DMS114 treated with DMSO at 0.1 percent for 48 hours (cell line): ENCODE measurements around the gene CAMK1D.

ENCODE experiments used
- DNase-seq: peaks from one replicate; lab custom pipeline; 2025; ENCODE audit not compliant: unreplicated experiment; lab: John Stamatoyannopoulos, UW

CAMK1D gene

DNA sequence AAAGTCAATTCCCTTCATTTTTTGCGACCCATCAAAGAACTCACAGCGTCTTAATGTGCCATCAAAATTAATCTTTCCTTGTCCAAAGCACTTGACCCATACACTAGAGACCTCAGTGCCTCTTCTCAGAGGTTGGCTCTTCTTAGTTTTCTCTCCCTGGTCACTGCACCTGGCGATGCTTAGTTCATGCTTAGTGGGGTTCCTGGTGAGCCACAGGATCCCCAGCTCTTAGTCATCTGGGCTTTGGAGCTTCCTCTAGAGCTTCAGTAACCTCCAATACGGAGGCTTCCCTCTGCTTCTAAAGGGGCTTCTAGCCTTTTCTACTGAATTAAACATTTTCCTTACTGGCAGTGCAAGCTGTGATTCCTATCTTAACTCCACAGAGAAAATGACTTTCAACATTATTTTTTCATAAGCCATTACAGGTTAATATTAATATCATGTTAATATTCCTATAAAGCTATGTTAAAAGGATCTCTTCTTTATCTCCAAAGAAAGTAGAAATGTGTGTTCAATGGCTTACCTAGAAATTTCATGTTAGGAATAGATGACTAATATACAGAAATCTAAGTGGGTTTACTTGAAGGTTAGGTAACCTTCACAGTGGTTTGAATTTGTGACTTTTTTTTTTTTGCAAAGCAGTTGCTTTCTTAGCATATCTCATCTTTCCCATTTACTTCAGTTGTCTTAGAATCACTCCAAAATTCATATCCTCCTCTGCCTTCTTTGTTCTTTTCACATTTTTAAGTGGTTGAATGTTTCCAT is 295.2 kb downstream of the CAMK1D start:
- DNase-seq: no peak

DNA sequence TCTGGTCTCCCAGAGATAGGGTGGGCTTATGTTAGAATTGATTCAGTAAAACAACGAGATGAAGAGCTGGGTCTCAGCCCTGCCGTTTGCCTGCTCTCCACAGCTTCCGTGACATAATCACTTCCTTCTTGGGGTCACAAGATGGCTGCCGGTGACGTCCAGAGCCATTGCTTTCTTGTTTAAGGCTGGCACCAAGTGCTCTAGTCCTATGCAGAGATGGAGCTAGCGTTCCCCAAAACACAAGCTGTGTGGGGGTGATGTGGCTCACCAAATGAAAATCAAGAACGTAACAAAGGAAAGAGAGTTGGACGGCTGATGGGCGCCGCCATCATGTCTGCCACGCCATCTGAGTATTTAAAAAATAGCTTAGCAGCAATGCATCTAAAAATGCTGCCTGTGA is 296.1 kb downstream of the CAMK1D start:
- no peak for DNase-seq

DNA sequence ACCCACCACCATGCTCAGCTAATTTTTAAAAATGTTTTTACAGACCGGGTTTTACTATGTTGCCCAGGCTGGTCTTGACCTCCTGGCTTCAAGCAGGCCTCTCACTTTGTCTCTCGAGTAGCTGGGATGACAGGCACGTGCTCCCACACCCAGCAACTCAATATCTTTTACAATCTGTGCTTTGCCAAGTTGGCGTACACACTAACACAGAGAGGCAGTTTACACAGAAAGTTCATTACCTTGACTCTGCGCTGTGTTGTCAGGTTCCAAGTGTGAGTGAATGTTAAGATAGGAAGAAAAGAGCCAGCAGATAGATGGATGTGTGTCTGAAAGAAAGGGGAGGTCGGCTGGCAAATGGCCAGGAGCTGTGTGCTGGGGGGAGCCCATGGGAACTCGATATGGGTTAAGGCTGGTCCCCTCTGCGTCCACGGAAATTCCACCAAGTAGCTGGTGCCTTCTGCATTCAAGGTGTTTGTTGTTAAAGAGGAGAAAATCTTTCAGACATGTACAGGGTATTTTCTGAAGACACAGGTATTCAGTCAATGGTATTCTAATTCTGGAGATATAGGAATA is 299.8 kb downstream of the CAMK1D start:
- DNase-seq: no peak

DNA sequence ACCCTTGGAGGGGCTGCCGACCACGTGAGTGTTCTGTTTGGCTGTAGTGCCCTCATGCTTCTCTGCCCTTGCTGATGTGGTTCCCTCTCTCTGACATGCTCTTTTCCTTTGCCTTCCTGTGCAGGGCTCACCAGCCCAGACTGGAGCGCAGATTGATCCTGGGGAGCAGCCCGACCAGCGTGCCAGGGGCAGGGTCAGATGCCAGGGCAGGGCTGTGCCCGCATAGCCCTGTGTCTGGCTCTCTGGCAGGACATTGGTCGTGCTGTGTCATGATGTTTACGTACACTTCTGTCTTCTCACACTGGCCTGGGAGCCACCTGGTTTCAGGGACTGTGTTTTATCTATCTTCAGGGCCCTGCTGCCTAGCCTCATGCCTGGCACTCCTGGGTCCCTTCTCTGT is 300.8 kb downstream of the CAMK1D start:
- no peak for DNase-seq

DNA sequence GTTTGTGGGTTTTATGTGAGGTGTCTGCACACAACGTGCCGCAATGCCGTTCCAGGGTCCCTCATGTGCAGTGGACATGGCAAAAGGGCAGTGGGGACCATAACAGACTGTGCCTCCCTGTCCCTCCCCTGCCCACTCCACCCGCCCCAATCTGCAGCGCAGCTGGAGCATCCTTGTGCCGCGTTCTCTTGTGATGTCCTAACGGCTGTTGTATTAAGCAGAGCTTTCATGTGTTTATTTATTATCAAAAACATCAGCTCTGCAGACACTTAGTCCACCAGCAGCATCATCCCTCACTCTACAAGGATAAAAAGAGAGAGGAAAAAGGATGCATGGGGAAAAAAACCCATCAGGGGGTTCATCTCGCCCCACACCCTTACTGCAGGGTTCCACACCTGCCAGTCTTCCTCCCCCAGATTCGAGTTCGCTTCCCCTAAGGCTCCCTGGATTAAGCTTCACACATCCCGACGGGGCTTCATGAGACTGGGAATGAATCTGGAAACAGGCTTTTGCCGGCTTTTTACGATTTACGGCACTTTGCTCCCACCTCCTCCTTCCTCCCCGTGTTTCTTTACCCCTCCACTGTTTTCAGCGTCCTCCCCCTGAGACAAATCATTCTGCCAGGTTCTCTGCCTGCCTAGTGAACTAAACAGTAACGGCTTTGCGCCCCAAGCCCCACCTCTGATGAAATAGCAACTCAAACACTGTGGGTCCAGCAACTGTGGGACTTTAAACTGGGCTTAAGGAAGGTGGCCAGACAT is 301.4 kb downstream of the CAMK1D start:
- DNase-seq: no peak

DNA sequence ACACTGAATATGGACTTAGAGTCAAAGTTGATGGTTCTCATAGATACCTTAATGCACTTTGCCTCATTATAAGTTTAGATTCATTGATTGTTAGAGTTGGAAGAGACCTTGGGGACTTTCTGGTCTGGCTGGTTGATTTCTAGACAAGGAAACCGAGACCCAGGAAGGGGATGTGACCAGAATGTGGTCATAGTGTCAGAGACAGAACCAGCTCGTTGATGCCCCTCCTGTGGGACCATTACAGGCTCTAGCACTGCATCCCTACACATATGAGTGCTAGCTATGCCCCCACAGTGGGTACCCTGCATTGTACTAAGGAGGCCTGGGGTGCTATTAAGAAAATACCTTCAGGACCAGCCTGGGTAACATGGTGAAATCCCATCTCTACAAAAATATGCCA is 306.6 kb downstream of the CAMK1D start:
- DNase-seq: no peak

DNA sequence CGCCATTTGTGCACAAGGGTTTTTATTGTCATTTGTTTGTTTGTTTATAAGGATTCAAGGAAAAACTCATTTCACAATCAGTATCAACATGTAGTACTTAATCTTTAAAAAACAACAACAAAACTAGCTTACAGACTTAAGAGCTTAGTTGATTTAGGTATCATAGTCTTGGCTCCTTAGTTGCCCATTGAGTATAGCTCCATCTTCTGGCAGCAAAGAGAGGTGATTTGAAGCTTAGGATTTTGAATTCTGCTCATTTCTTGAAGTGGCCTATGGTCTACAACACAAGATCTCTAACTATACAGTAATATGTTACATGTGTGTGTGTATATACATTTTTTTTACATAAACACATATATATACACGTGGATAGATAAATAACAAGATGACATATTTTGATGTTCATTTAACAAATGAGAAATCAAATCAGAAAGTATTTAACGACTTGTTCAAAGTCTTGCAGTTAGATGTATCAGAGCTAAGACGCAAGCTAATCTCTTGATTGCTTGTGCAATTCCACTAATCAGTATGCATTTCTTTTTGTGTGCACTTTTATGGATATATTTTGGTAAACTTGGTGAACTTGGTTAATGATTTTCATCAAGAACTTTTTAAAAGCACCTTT is 307.3 kb downstream of the CAMK1D start:
- DNase-seq: peak; percentile 72

DNA sequence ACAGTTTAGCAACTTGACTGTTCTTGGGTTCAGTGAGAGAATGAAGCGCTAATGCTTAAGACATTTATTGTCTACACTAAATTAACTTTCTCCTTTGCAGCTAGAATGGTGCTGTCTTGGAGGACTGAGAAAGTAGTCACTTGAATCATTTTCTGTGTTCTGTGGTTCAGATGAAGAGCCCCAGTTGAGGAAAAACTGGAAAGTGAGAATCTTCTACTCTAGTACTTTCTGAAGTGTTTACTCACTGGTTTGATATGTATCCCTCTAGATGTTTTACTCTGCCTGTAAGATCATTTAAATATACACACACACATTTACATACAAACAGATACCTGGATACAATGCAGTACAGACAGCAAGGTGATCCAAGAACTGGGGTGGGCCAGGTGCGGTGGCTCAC is 308.1 kb downstream of the CAMK1D start:
- no peak for DNase-seq

DNA sequence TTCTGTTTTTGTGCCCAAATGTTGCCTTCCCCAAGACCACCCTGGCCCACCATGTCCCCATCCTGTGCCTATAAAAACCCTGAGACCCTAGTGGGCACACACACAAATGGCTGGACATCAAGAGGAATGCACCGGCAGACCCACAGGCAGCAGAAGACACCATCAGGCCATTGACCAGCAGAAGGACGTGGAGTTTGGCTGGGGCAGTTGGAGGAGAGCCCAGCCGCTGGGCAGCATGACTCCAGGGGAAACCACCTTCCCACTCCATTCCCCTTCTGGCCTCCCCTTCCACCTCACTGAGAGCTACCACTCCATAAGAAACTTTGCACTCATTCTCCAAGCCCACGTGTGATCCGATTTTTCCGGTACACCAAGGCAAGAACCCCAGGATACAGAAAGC is 309.2 kb downstream of the CAMK1D start:
- no peak for DNase-seq

DNA sequence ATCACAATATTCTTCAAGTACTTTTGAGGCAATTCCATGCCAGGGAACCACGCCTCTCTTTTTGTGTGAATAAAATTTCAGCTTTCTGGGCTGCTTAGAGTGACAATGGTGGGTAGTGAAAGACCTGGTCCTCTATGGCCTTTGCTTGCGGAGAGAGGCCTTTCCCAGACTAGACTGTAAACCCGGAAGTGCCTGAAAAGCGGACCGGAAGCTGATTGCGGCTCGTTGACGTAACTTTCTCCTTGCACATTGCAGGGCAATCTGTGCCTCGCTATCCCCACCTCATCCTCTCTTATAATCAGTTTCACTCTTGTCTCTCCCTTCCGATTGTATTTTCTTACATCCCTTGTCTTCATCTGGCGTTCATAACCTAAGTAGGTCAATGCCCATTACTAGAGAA is 310.4 kb downstream of the CAMK1D start:
- DNase-seq: no peak

DNA sequence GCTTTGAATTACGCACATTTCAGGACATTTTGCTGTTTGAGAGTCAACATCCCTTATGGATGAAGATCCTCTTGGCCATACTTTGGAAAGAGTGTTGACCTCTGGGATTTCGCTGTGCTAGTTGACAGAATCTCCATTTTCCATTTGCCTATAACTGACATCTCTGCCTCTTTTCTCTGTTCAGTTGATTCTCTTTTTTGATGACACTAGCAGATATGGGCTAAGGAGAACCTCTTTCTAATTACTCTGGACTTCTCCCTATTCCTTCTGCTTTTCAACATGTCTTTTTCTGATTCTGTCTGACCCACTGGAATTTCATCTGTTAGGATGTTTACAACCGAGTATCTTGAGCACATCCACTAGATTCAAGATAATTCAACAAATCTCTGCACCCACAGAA is 311.5 kb downstream of the CAMK1D start:
- DNase-seq: no peak

DNA sequence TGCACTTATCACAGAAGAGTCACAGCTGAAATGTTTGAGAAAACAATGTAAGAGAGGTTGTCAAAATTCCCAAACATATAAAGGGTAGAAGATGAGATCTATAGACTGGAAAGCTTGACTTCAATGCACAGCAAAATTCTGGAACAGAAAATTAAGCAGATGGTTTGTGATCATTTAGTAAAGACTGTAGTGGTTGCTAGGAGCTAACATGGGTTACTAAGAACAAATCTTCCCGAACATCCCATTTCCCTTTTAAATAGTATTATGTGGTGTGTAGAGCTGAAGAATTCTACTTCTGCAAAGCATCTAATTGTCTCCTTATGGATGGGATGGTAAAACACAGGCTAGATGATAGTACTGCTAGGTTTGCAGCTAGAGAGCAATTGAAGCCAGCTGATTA is 312.3 kb downstream of the CAMK1D start:
- DNase-seq: no peak

DNA sequence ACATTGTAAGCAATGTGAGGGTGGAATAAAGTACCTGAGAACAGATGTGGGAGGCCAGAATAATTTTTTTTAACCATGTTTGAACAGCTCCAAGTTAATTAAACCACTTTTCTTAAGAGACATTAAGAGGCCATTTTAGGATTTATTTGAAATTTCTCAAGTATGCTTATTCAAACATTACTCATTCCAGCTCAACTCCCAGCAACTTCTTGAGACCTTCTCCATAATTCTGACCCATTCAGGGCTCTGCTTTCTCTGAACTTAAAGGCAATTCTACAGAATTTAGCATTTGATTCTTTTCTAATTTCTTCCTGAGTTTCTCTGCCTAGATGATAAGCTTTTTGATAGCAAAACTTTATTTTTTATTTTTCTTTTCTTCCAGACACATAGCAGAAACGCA is 314.5 kb downstream of the CAMK1D start:
- DNase-seq: no peak

DNA sequence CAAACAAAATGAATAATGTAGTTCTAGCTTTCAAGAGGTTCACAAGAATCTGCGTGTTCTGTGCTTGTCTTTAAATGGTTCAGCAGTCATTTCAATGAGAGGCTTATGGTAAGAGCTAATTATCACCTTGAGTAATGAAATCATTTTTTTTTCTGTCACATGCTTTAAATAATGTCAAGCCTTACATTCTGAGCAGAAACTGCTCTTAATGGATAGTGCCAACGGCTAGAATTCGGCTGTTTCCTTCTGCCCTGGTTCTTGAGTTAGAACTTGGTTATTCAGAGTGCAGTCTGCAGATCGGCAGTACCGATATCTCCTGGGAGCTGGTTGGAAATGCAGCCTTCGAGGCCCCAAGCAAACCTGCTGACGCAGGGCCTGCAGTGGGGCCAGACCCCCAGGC is 316.2 kb downstream of the CAMK1D start:
- no peak for DNase-seq

DNA sequence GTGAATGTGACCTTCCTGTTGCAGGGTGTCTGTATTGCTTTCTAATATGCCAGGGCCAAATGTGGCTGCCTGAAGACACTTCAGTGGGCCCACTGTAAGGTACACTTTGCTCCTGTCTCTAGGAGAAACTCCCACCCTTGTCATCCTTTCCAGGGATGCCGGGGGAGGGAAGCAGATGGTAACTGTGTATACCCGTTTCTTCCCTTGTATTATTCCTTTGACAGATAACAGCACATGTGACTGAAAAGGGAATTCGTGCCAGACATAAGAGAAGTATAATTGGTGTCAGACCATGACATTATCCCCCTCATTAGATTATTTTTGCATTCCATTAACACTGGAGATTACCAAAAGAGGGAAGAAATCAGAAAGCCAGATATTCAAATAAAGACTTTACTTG is 317.7 kb downstream of the CAMK1D start:
- DNase-seq: no peak

DNA sequence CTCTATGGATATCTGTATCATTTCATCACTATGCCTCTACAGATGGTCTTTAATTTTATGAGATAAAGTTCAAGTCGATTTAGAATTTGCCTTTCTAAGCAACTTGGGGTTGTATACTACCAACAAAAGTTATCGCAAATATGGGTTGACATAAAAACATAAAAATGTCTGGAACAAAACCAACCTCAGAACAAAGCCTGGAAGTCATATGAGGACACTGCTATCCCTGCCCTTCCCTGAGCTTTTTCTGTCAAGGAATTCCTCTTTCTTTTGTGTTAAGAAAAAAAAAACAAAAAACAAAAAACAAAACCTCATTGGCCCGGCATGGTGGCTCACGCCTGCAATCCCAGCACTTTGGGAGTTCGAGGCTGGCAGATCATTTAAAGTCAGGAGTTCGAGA is 319.3 kb downstream of the CAMK1D start:
- no peak for DNase-seq

DNA sequence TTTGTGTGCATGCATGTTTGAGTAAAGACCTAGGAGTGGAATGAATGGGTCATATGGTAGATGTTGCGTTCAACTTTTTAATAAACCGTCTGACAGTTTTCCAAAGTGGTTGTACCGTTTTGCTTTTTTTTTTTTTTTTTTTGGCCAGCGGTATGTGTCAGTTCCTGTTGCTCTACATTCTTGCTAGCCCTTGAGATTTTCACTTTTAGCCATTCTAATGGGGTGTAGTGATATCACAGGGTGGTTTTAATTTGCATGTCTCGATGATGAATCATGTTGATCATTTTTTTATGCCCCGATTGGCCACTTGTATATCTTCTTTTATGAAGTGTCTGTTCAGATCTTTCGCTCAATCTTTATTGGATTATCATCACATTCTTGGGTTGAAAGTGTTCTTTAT is 320.7 kb downstream of the CAMK1D start:
- no peak for DNase-seq

DNA sequence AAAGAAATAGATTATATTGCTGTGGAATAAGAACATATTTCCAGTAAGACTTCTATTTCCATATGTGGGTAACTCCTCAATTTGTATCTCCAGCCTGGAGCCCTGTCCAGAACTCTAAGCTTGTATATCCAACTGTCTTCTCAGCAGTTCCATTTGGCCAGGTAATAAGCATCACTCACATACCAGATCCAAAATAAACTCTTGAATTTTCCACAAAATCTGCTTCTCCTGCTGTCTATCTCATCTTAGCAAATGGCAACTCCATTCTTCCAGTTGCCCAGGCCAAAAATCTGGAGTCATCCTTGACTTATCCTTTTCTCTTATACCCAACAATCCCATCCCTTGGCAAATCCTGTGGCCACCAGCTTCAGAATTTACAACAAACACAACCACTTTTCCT is 325.8 kb downstream of the CAMK1D start:
- no peak for DNase-seq

DNA sequence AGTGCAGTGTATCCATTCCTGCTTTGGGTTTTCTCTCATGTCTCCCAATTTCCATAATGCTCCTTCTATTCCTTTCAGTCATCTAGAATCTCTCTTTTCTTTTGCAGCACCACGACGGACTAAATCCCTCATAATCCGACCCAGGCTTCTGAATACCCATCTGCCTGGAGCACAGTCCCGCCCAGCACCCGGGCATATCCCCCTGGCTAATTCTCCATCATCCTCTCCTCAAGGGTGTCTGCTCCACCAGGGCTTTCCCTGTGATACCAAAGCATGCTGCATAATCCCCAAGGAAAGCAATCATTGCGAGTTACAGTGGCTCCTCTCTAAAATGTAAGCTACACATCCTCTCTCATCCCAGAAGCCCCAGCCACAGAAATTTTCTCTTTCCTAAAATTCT is 330.3 kb downstream of the CAMK1D start:
- no peak for DNase-seq

DNA sequence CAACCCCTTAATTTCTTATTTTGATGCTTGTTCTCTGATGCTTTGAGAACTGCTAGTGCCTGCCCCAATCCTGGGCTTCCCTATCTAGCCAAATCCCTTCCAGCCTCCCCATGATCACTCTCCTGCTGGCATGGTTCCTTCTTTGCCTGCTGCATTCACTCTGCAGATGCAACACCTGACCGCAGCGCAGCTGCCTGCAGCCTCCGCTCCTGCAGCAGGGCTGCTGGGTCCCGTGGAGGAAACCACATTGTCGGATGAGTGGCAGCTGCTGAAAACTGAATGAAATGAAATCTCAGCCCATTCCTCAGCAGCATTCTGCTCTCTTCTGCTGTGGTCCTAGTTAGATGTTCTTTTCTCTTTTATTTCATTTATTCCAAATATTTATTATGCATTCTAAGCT is 331.9 kb downstream of the CAMK1D start:
- DNase-seq: no peak

DNA sequence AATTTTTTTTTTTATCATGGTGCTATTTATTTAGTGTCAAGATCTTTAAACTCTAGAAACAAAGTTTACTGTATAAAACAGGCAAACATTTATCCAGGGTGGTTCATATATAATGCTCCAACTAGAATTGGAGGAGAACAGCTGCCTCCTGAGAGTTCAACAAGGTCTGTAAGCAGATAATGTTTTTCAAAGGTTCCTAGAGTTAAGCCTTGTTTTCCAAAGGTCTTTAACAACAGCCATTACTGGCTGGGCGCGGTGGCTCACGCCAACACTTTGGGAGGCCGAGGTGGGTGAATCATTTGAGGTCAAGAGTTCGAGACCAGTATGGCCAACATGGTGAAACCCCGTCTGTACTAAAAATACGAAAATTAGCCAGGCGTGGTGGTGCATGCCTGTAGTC is 335.4 kb downstream of the CAMK1D start:
- no peak for DNase-seq
